GM12874 (cell line): ENCODE results near the gene GTF3C5.

Experiments
- TF ChIP-seq, protein P1 (sequence below): IDR thresholded peaks from 2 replicates; pipeline ENCODE4 v1.5.1; 2011; ENCODE audit warnings: low read depth, mild to moderate bottlenecking, control low read depth, low read length, moderate library complexity; ENCODE audit not compliant: insufficient read depth

GTF3C5 gene

DNA sequence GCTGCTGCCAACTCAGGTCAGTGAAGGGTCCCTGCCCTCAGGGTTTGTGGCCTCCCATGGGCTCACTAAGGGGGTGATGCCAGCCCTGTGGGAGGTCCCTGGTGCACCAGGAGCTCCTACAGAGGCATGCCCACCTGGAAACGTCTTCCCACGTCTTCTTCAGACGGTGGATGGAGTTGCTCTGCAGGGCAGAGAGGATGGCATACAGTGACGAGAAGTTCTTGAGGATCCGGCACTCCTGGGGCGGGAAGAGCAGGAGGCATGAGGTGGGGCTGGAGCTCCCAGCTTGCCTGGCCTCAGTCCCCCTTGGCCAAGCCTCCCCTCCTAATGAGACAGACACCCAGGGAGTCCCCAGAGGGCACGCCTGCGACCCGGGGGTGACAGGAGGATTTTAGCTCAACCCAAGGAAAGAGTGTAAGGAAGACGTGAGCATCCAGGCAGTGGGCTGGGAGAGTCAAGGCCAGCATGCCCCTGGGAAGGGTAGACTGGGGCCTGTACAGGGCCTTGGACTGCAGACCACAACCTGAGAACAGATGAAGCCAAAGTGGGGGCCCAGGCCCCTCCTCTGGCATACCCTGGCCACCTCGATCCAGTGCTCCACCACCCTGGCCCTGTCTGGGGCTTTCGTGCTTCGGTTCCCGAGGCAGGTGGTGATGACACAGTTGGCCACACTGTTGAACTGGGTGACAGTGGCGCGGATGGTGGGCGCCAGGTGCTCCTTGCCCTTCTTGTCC is 75.9 kb downstream of the GTF3C5 start:
- TF ChIP-seq, protein P1, sequence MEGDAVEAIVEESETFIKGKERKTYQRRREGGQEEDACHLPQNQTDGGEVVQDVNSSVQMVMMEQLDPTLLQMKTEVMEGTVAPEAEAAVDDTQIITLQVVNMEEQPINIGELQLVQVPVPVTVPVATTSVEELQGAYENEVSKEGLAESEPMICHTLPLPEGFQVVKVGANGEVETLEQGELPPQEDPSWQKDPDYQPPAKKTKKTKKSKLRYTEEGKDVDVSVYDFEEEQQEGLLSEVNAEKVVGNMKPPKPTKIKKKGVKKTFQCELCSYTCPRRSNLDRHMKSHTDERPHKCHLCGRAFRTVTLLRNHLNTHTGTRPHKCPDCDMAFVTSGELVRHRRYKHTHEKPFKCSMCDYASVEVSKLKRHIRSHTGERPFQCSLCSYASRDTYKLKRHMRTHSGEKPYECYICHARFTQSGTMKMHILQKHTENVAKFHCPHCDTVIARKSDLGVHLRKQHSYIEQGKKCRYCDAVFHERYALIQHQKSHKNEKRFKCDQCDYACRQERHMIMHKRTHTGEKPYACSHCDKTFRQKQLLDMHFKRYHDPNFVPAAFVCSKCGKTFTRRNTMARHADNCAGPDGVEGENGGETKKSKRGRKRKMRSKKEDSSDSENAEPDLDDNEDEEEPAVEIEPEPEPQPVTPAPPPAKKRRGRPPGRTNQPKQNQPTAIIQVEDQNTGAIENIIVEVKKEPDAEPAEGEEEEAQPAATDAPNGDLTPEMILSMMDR: no peak

DNA sequence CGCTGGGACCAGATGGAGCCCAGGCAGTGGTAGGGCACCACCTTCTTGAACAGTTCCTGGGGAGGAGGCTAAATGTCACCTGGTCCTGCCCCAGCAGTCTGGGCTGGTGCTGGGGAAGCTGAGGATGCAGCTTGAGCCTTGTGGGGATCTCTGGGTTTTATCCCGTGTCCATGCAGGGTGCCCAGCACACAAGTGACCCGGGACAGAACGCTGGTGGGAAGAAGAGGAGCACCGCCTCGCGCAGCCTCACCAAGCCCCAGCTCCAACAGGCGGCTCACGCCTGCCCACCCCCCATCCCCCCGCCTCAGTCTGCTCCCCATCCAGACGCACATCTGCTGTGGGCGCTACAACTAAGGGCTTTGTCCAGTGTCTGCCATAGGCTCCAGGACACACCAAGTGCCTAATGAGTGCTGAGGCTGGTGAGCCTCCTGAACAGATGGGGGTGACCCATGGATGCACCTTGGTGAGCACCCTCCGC is 76.5 kb downstream of the GTF3C5 start:
- TF ChIP-seq, protein P1: no peak
